Cerebellar nuclear complex (tissue), 1 donor: ENCODE results near the gene LARP6.
"Not testable (repeated sequence)": the region's sequence is repeated elsewhere in the genome, so short reads cannot be mapped to it uniquely, and the experiment has no call there.

ENCODE experiments used
- DNase-seq, 2 experiments: peaks; one replicate each; lab custom pipeline; 2025; lab: John Stamatoyannopoulos, UW

Gene LARP6

GRCh38 chr15:70853973-70854665 is at the start of gene LARP6:
TSS of gene LARP6 (minus strand) at chr15:70854157. CDS start at chr15:70854088, 69 bp downstream.
- no peak for DNase-seq

GRCh38 chr15:70902107-70902506 is 48.1 kb upstream of the LARP6 start:
- no peak for DNase-seq

- peak; percentile 13 to 47 for DNase-seq
Measured at GRCh38 chr15:70892912-70893560, 39.1 kb upstream of the LARP6 start.

- DNase-seq: peak; percentile 96 to 97
Measured at GRCh38 chr15:70892002-70892911, 38.3 kb upstream of the LARP6 start, which contains the start of the genes LRRC49 and THAP10. TSS of gene LRRC49 (plus strand) at chr15:70892826. CDS start at chr15:70892895, 69 bp downstream. TSS of gene THAP10 (minus strand) at chr15:70892433. CDS start at chr15:70892272, 161 bp downstream.

- DNase-seq: no peak
Measured at GRCh38 chr15:70882361-70882760, 28.4 kb upstream of the LARP6 start.

GRCh38 chr15:70880781-70881180 is 26.8 kb upstream of the LARP6 start:
- DNase-seq: no peak

GRCh38 chr15:70879401-70879800 is 25.4 kb upstream of the LARP6 start:
- DNase-seq: no peak

GRCh38 chr15:70876683-70877082 is 22.7 kb upstream of the LARP6 start:
- no peak for DNase-seq

GRCh38 chr15:70876011-70876410 is 22.1 kb upstream of the LARP6 start:
- DNase-seq: no peak

GRCh38 chr15:70875001-70875782 is 21.2 kb upstream of the LARP6 start:
- DNase-seq: no peak

GRCh38 chr15:70873232-70874054 is 19.5 kb upstream of the LARP6 start:
- DNase-seq: no peak

- not testable (repeated sequence) for DNase-seq
Measured at GRCh38 chr15:70871490-70871889, 17.5 kb upstream of the LARP6 start.

GRCh38 chr15:70870051-70870450 is 16.1 kb upstream of the LARP6 start:
- DNase-seq: no peak

GRCh38 chr15:70869346-70869745 is 15.4 kb upstream of the LARP6 start:
- DNase-seq: no peak

- DNase-seq: no peak
Measured at GRCh38 chr15:70867911-70868467, 14.0 kb upstream of the LARP6 start.

GRCh38 chr15:70866982-70867641 is 13.2 kb upstream of the LARP6 start:
- DNase-seq: no peak

- DNase-seq: no peak
Measured at GRCh38 chr15:70863450-70864218, 9.7 kb upstream of the LARP6 start.

- no peak for DNase-seq
Measured at GRCh38 chr15:70859998-70860397, 6.0 kb upstream of the LARP6 start.

GRCh38 chr15:70859322-70859908 is 5.5 kb upstream of the LARP6 start:
- DNase-seq: no peak
